ENCODE measurements around the gene LBX2. TPM values are rescaled to one million over a fixed set of nuclear protein-coding genes. Genes with fewer than 3 reads are reported as not detected.

The LBX2 gene
- total and polyA plus RNA-seq, 9 of the 15 experiments (the other 6 are each of a cell fraction or from before 2014, with no cell fraction given) = 0.39 to 6.2 (median 1.8) TPM; not detected in 1

DNA sequence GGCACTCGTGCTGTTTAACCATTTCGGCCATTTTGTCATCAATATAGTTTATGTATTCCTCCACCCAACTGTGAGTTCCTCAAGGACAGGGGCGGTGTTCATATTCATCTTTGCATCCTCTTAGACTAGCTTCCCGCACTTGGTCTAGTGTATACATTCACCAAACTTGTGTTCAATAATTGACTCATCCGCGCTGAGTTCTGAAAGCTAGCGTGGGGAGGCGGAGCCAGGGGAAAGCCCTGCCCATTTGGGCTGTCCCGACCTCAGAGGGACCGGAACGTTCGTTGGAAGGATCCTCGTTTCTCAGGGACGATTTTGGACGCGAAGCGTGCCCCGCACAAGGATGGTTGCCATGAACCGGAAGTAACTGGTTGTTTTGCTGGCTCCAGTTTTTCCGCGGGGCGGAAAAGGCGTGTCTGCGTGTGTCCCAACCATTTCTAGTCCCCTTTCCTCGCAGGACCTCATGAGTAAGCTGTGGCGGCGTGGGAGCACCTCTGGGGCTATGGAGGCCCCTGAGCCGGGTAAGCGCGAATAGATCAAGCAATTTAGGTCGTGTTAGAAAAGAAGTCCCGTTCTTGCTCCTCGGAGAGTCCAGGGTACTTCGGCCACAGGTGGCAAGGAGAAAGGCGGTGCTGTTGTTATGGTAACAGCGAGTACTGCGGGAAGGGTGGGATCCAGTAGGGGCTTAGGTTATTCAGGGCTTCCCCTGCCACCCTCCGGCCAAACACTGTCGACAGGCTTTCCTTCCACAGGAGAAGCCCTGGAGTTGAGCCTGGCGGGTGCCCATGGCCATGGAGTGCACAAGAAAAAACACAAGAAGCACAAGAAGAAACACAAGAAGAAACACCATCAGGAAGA is 44.5 kb downstream of the LBX2 start, which contains the start of gene INO80B (continued):
- TF ChIP-seq GTF2F1 (IDR thresholded peaks at IDR 0.05; ENCODE audit: low read depth, low read length) (no peak), LCOR (CRISPR knock-in tag; IDR thresholded peaks at IDR 0.05) (peak; percentile 99), ZNF324 (CRISPR knock-in tag; IDR thresholded peaks at IDR 0.05) (0 out of 2 replicates have a peak, but pooled peaks have one; percentile 27), POU5F1 (IDR thresholded peaks at IDR 0.05; ENCODE audit: borderline replicate concordance, low read depth, low read length, partially characterized antibody) (peak; percentile 88), MYC (IDR thresholded peaks at IDR 0.05; ENCODE audit: low read depth, low read length) (peak; percentile 78), MYC (CRISPR knock-in tag; IDR thresholded peaks at IDR 0.05; ENCODE audit: borderline replicate concordance, low read depth) (peak; percentile 69; the same call in 1 of the 2 replicates), ZNF175 (CRISPR knock-in tag; IDR thresholded peaks at IDR 0.05; ENCODE audit: low read depth) (peak; percentile 30; the same call in 1 of the 2 replicates), NFIC (IDR thresholded peaks at IDR 0.05) (peak; percentile 57), MED1 (CRISPR knock-in tag; IDR thresholded peaks at IDR 0.05; ENCODE audit: borderline replicate concordance) (no peak), XRCC3 (IDR thresholded peaks at IDR 0.05) (no peak), HNRNPK (IDR thresholded peaks at IDR 0.05; ENCODE audit: low read depth, low read length, poor library complexity, severe bottlenecking) (no peak), TCFL5 (CRISPR knock-in tag; conservative IDR thresholded peaks at IDR 0.05) (no peak), CTCF (IDR thresholded peaks at IDR 0.05 in 2 of 3, conservative IDR thresholded peaks at IDR 0.05 in 1 of 3; ENCODE audit: insufficient read depth in 2 of 3, low read depth in 1 of 3, low read length in 3 of 3) (no peak), MAX (CRISPR knock-in tag; IDR thresholded peaks at IDR 0.05) (peak; percentile 77), KDM4B (IDR thresholded peaks at IDR 0.05; ENCODE audit: borderline replicate concordance in 2 of 2, low read depth in 1 of 2) (peak in 1 of 2 experiments; percentile 96; a peak in 2 of 4 replicates), RAD21 (CRISPR knock-in tag; conservative IDR thresholded peaks at IDR 0.05 in 1 of 2, IDR thresholded peaks at IDR 0.05 in 1 of 2) (peak; percentile 10 to 18; a peak in 2 of 4 replicates)
- TF ChIP-seq, protein P1, sequence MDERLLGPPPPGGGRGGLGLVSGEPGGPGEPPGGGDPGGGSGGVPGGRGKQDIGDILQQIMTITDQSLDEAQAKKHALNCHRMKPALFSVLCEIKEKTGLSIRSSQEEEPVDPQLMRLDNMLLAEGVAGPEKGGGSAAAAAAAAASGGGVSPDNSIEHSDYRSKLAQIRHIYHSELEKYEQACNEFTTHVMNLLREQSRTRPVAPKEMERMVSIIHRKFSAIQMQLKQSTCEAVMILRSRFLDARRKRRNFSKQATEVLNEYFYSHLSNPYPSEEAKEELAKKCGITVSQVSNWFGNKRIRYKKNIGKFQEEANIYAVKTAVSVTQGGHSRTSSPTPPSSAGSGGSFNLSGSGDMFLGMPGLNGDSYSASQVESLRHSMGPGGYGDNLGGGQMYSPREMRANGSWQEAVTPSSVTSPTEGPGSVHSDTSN (CRISPR knock-in tag; IDR thresholded peaks at IDR 0.05; ENCODE audit: low read depth) = no peak
- TF ChIP-seq, protein P1 (tag; conservative IDR thresholded peaks at IDR 0.05; ENCODE audit: low read depth) = no peak
- TF ChIP-seq, protein P2, sequence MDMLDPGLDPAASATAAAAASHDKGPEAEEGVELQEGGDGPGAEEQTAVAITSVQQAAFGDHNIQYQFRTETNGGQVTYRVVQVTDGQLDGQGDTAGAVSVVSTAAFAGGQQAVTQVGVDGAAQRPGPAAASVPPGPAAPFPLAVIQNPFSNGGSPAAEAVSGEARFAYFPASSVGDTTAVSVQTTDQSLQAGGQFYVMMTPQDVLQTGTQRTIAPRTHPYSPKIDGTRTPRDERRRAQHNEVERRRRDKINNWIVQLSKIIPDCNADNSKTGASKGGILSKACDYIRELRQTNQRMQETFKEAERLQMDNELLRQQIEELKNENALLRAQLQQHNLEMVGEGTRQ (CRISPR knock-in tag; IDR thresholded peaks at IDR 0.05) = no peak

All from K562 (cell line).